Uterus (tissue), 4 donors: ENCODE measurements around the gene CLHC1. TPM values are rescaled to one million over a fixed set of nuclear protein-coding genes. Genes with fewer than 3 reads are reported as not detected.

Experiments
- DNase-seq, 2 donors: peaks; one replicate each; pipeline ENCODE4 v3.0.0-alpha.2; 2019 to 2020
- H3K27ac ChIP-seq, 2 donors: fragments of 200-600 bp; sonication (generic); 1 replicate in 1 of 2; 2 replicates in 1 of 2; pipeline ENCODE4 v1.5.1; 2016 to 2018
- H3K27me3 ChIP-seq, 2 donors: fragments of 200-600 bp; sonication (generic); one replicate each; pipeline ENCODE4 v1.5.1; 2018 to 2019; ENCODE audit warnings: control low read depth in 1 of 2
- H3K36me3 ChIP-seq, 2 donors: fragments of 200-600 bp; sonication (generic); one replicate each; pipeline ENCODE4 v1.5.1; 2019; ENCODE audit warnings: control low read depth in 1 of 2
- H3K4me1 ChIP-seq, 2 donors: fragments of 200-600 bp; sonication (generic); one replicate each; pipeline ENCODE4 v1.5.1; 2018 to 2019; ENCODE audit warnings: control low read depth in 1 of 2
- H3K4me3 ChIP-seq, 2 donors: fragments of 200-600 bp; sonication (generic); 1 replicate in 1 of 2; 2 replicates in 1 of 2; pipeline ENCODE4 v1.5.1; 2018 to 2019; ENCODE audit warnings: mild to moderate bottlenecking in 1 of 2
- H3K9me3 ChIP-seq, 2 donors: fragments of 200-600 bp; sonication (generic); one replicate each; pipeline ENCODE4 v1.5.1; 2019; ENCODE audit warnings: control low read depth in 1 of 2
- POLR2A ChIP-seq, 2 donors: fragments of 450-650 bp; IDR thresholded peaks; one replicate each; pipeline ENCODE4 v1.6.1; 2016; ENCODE audit warnings: antibody characterized with exemption in 2 of 2, mild to moderate bottlenecking in 1 of 2, moderate library complexity in 1 of 2
- intact Hi-C: fragments of 100-400 bp; cut with DNase I; formaldehyde crosslinking; loops from one replicate; pipeline ENCODE4 v1.15.1; 2023; ENCODE audit warnings: low total_unique reads
- total RNA-seq, 4 donors: library from RNA; depleted of rRNA in 3 of 4; stranded (reverse); fragments of >200 nt in 3 of 4; gene quantifications; one replicate each; pipeline versions ENCODE4 v1.1.0 to v1.2.4, GENCODE V29; 2014 to 2023
- TF ChIP-seq, protein P1 (sequence below), 4 experiments: fragments of 200-600 bp in 2 of 4; fragments of 450-650 bp in 2 of 4; sonication (generic) in 2 of 4; IDR thresholded peaks; one replicate each; pipeline ENCODE4 v1.5.1; 2016 to 2019; ENCODE audit warnings: antibody characterized with exemption in 4 of 4, mild to moderate bottlenecking in 2 of 4, moderate library complexity in 1 of 4
- donor health status: DM: yes; HTN: yes; CAD: no.

Gene CLHC1
- total RNA-seq, 4 donors from 2014 or later: 0.51 to 52.7 (median 13.2) TPM

DNA sequence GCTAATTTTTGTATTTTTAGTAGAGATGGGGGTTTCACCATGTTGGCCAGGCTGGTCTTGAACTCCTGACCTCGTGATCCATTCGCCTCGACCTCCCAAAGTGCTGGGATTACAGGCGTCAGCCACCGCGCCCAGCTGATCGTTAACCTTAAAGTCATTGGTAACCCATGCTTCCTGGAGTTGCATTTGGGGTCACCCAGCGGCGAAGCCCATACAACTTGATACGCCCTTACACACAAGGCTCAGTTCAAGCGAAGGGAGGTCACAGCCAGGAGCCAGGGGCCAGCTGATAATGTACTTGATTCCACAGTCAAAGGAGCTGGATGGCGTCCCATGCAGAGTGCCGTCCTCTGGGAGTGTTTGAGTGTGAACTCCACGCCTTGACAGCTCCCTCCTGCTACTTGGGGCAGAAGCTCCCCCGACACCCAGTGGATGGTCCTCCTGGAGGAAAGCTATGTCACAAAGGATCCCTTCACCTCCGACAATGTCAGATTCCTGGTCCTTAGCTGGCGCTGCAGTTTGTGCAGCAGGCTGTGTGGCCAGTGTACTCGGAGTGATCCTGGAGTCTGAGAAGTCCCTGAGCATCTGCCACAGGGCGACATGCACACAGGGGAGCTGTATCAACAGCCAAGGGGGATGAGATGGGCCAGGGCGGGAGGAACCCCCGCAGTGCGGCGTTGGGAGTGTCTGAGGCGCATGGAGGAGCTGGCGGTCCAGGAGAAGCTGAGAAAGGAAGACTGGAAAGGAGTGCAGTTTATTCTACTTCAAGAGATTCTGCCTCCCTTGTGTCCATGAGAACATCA lies 7.9 kb downstream of the CLHC1 start:
- Histone ChIP-seq H3K27ac (peak overlapping the region; percentile 86 to 95), H3K4me3 (peak overlapping the region in 1 of 2 donors; percentile 67), H3K4me1 (no peaks in the 10 kb centered on the region), H3K36me3 (no peaks in the 10 kb centered on the region), H3K27me3 (no peaks in the 10 kb centered on the region), H3K9me3 (no peaks in the 10 kb centered on the region)
- intact Hi-C loops: no loop called here
- TF ChIP-seq, protein P1, sequence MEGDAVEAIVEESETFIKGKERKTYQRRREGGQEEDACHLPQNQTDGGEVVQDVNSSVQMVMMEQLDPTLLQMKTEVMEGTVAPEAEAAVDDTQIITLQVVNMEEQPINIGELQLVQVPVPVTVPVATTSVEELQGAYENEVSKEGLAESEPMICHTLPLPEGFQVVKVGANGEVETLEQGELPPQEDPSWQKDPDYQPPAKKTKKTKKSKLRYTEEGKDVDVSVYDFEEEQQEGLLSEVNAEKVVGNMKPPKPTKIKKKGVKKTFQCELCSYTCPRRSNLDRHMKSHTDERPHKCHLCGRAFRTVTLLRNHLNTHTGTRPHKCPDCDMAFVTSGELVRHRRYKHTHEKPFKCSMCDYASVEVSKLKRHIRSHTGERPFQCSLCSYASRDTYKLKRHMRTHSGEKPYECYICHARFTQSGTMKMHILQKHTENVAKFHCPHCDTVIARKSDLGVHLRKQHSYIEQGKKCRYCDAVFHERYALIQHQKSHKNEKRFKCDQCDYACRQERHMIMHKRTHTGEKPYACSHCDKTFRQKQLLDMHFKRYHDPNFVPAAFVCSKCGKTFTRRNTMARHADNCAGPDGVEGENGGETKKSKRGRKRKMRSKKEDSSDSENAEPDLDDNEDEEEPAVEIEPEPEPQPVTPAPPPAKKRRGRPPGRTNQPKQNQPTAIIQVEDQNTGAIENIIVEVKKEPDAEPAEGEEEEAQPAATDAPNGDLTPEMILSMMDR (IDR thresholded peaks at IDR 0.05): no peak
- no peak for TF ChIP-seq POLR2A (IDR thresholded peaks at IDR 0.05)
- no peak for DNase-seq

DNA sequence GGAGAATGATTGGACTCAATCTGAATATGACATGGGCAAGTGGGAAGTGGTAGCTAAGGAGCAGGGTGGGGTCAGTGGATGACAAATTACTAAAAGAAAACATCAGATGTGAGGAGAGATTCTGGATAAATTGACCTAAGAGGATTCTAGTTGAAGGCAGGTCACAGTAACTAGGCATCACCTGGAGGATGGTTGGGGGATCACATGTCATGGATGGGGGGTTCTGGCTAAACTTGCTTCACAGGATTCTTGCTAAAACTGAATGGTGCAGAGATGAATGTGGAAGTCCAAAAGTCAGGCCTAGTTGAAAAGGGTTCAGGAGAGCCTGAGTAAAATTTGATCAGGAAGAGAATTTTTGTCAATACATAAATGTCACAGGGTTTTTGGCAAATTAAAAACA lies 18.3 kb downstream of the CLHC1 start:
- Histone ChIP-seq H3K27ac (no peak overlapping the region), H3K36me3 (no peaks in the 10 kb centered on the region), H3K9me3 (no peaks in the 10 kb centered on the region), H3K4me3 (no peak overlapping the region), H3K27me3 (no peaks in the 10 kb centered on the region), H3K4me1 (no peaks in the 10 kb centered on the region)
- intact Hi-C loops: no loop called here
- TF ChIP-seq POLR2A (IDR thresholded peaks at IDR 0.05): no peak
- TF ChIP-seq, protein P1 (IDR thresholded peaks at IDR 0.05): no peak
- DNase-seq: no peak

DNA sequence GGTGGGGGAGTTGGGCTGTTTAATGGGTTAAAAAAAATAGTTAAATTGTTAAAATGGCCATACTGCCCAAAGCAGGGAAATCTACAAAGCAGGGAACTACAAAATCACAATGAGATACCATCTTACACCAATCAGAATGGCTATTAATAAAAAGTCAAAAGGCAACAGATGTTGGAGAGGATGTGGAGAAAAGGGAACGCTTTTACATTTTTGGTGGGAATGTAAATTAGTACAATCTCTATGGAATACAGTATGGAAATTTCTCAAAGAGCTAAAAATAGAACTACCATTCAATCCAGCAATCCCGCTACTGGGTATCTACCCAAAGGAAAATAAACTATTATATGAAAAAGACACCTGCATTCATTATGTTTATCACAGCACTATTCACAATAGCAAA lies 27.1 kb downstream of the CLHC1 start:
- H3K4me1 ChIP-seq: no peaks in the 10 kb centered on the region
- H3K36me3 ChIP-seq: no peaks in the 10 kb centered on the region
- H3K9me3 ChIP-seq: no peaks in the 10 kb centered on the region
- intact Hi-C loops: no loop called here
- TF ChIP-seq POLR2A (IDR thresholded peaks at IDR 0.05): no peak
- TF ChIP-seq, protein P1 (IDR thresholded peaks at IDR 0.05): no peak
- no peak for DNase-seq
- no peak overlapping the region for H3K4me3 ChIP-seq
- H3K27me3 ChIP-seq: no peaks in the 10 kb centered on the region
- H3K27ac ChIP-seq: no peak overlapping the region

DNA sequence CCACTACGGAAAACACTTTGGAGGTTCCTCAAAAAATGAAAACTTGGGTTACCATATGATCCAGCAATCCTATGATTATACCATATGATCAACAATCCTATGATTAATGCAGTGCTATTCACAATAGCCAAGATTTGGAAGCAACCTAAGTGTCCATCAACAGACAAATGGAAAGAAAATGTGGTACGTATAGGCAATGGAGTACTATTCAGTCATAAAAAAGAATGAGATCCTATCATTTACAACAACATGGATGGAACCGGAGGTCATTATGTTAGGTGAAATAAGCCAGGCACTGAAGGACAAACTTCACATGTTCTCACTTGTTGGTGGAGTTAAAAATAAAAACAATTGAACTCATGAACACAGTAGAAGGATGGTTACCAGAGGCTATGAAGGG lies 27.6 kb downstream of the CLHC1 start:
- intact Hi-C loops: no loop called here
- H3K36me3 ChIP-seq: no peaks in the 10 kb centered on the region

DNA sequence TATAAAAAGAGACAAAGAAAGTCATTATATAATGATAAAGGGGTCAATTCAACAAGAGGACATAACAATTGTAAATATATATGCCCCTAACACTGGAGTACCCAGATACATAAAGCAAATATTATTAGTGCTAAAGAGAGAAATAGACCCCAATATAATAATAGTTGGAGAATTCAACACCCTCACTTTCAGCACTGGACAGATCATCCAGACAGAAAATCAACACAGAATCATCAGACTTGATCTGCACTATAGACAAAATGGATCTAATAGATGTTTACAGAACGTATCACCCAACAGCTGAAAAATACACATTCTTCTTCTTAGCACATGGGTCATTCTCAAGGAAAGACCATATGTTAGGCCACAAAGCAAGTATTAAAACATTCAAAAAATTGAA lies 31.7 kb downstream of the CLHC1 start:
- no peaks in the 10 kb centered on the region for H3K27me3 ChIP-seq
- H3K9me3 ChIP-seq: no peaks in the 10 kb centered on the region
- no peak overlapping the region for H3K27ac ChIP-seq
- no peaks in the 10 kb centered on the region for H3K36me3 ChIP-seq
- TF ChIP-seq POLR2A (IDR thresholded peaks at IDR 0.05): no peak
- TF ChIP-seq, protein P1 (IDR thresholded peaks at IDR 0.05): no peak
- no peak for DNase-seq
- H3K4me1 ChIP-seq: no peaks in the 10 kb centered on the region
- H3K4me3 ChIP-seq: no peak overlapping the region
- intact Hi-C loops: no loop called here

More for the DNA sequence above, 27.6 kb downstream of the CLHC1 start:
- H3K9me3 ChIP-seq: no peaks in the 10 kb centered on the region
- H3K27me3 ChIP-seq: no peaks in the 10 kb centered on the region
- H3K27ac ChIP-seq: no peak overlapping the region
- DNase-seq: no peak
- TF ChIP-seq, protein P1 (IDR thresholded peaks at IDR 0.05): no peak
- TF ChIP-seq POLR2A (IDR thresholded peaks at IDR 0.05): no peak
- H3K4me1 ChIP-seq: no peaks in the 10 kb centered on the region
- H3K4me3 ChIP-seq: no peak overlapping the region
